Amniotic epithelial cell (primary cell): ENCODE measurements around the gene CELSR1.

Experiments used
- DNase-seq: peaks from one replicate; pipeline ENCODE4 v3.0.0-alpha.2; 2010; ENCODE audit warnings: low read depth

Gene CELSR1, protein sequence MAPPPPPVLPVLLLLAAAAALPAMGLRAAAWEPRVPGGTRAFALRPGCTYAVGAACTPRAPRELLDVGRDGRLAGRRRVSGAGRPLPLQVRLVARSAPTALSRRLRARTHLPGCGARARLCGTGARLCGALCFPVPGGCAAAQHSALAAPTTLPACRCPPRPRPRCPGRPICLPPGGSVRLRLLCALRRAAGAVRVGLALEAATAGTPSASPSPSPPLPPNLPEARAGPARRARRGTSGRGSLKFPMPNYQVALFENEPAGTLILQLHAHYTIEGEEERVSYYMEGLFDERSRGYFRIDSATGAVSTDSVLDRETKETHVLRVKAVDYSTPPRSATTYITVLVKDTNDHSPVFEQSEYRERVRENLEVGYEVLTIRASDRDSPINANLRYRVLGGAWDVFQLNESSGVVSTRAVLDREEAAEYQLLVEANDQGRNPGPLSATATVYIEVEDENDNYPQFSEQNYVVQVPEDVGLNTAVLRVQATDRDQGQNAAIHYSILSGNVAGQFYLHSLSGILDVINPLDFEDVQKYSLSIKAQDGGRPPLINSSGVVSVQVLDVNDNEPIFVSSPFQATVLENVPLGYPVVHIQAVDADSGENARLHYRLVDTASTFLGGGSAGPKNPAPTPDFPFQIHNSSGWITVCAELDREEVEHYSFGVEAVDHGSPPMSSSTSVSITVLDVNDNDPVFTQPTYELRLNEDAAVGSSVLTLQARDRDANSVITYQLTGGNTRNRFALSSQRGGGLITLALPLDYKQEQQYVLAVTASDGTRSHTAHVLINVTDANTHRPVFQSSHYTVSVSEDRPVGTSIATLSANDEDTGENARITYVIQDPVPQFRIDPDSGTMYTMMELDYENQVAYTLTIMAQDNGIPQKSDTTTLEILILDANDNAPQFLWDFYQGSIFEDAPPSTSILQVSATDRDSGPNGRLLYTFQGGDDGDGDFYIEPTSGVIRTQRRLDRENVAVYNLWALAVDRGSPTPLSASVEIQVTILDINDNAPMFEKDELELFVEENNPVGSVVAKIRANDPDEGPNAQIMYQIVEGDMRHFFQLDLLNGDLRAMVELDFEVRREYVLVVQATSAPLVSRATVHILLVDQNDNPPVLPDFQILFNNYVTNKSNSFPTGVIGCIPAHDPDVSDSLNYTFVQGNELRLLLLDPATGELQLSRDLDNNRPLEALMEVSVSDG (N-terminal part only)

GRCh38 chr22:46537225-46537945 lies at the start of gene CELSR1:
CELSR1 (minus strand) TSS chr22:46537620; CDS start chr22:46537170, 450 bp downstream.
- peak; percentile 6 for DNase-seq

- DNase-seq: no peak
These were observed 49.6 kb upstream of the CELSR1 start for GRCh38 chr22:46587061-46587460.

- no peak for DNase-seq
These were observed 49.2 kb upstream of the CELSR1 start for GRCh38 chr22:46586531-46587011.

DNA sequence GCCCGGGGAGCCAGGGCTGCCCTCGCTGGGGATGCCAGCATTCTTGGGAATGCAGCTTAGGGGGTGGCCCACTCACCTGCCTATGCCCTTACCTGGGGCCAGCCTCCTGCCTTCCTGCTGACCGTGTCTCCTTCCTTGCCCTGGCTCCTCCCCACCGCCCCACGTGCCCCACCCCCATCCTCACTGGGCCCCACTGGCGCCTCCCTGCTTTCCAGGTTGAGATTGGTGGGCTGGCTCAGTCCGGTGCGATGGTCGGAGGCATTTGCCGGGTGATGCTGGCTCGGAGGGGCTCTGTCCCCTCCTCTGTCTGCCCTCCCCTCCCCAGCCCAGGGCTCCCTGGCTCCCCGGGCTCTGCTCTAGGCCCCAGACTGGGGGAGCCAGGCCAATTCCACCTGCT lies 48.7 kb upstream of the CELSR1 start:
- no peak for DNase-seq

DNA sequence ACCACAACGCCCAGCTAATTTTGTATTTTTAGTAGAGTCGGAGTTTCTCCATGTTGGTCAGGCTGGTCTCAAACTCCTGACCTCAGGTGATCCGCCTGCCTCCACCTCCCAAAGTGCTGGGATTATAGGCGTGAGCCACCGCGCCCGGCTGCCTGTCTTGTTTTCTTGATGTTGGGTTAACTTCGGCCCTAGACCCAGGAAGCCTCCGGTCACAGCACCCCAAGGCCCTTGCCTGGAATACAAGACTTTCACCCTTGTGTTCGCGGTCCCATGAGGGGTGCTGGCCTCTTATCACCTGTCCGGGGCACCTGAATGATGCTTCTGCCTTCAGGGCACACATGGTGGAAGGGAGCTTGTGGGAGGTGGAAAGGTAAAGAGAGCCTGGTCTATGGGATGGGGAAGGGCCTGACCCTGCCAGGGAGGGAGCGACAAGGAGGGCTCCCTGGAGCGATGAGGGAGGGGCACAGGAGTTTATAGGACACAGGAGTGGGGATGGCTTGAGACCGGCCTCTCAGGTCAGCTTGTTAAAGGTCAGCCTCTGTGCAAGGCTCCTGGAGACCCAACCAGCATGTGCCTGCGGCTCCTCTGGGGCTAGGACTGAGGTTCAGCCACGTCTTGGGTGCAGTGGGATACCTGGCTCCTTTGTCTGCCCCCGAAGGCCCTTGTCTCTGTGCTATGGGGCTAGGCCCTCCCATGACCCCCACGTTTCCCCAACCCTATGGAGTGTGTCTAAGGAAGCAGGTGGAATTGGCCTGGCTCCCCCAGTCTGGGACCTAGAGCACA lies 48.1 kb upstream of the CELSR1 start:
- DNase-seq: no peak

DNA sequence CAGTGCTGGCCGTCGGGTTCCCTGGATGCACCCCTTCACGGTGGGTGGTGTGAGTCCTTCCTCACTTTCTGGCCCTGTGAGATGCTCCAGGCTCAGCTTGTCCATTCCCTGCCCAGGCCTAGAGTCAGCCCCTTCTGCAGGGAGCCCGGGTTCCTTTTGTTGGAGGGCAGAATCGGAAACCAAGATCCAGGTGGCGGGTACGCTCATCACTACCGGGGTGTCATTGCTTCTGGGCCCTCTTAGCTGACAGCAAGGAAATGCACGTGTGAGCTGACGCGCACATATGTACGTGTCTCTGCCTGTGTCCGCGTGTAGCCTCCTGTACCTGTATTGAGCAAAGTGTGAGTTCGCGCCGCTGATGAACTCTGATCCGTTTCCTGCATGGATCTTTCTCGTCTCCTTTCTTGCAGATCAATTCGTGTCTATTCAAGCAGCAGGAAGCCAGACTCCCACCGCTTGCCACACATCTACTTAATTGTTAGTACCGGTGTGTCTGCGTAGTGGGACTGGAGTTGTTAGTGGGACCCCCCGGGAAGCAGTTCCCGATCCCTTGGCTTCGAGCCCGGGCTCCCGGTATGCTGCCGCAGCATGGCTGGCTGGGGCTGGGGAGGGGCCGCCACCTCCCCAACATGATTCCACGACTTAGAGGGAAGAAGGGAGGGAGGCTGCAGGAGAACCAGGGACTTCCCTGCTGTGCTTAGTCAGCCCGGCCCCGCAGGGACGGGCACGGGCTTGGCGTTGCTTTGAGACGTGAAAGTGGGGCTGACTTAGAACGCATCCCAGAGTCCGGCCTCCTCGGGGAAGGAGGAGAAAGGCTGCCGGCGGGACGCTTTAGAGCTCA lies 46.9 kb upstream of the CELSR1 start:
- peak; percentile 35 for DNase-seq

GRCh38 chr22:46583571-46583970 lies 46.2 kb upstream of the CELSR1 start:
- no peak for DNase-seq

- no peak for DNase-seq
These were observed 45.0 kb upstream of the CELSR1 start for GRCh38 chr22:46582281-46582933.

- no peak for DNase-seq
These were observed 44.3 kb upstream of the CELSR1 start for GRCh38 chr22:46581538-46582244.

DNA sequence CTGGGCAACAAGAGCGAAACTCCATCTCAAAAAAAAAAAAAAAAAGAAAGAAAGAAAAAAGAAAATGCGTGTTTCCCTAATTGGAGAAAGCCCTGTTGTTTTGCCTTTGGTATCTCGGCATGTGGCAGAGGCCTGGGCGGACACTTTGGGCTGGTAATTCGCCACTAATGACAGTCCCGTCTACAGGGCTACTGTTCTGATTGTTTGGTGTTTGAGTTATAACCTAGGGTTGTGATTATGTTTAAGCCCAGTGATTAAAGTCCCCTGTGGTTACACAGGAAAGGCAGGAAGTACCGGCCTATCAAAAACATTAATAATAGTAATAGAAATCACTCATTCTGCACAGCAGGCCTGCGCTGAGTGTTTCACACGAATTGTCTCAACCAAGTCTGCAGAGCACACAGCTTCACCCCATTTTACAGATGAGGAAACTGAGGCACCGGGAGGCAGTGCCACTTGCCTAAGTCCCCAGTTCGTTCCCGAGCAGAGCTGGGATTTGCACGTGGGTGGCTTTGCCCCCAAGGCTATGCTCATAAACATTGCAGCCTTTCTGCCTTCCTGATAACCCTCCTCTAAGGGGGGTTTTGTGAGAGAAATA lies 43.6 kb upstream of the CELSR1 start:
- no peak for DNase-seq

GRCh38 chr22:46579751-46580449 lies 42.5 kb upstream of the CELSR1 start:
- DNase-seq: no peak

DNA sequence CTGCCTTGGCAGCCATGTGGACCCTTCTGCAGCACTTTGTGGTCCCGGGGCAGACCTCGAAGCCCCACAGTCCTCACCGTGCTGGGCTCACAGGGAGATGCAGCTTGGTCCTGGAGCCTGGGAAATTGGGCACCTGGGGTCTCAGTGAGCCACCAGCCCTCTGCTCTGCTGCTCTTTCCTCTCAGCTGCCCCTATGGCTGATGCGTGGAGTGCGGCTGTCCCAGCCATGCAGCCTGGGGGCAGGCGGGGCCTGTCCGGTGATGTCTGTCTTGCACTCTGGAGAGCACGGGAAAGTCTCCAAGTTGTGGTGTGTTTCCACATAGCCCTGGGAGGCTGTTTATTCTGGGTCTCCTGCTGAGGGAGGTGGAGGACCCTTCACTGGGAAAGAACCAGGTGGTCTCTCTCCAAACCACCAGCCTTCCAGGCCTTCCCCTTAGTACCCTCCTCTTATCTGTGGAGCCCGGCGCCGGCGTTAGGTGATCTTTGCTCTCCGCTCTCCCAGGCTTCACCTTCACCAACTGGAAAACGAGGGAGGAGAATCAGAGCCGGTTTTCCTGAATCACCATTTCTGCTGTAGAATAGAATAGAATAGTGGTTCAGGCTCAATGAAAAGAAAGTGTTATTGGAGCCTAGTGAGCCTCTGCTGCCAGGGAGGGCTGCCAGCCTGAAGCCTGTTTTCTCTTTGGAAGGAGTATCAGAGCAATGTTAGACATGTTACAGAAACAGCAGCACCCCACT lies 41.6 kb upstream of the CELSR1 start:
- DNase-seq: peak; percentile 35

GRCh38 chr22:46578251-46578823 lies 40.9 kb upstream of the CELSR1 start:
- no peak for DNase-seq

DNA sequence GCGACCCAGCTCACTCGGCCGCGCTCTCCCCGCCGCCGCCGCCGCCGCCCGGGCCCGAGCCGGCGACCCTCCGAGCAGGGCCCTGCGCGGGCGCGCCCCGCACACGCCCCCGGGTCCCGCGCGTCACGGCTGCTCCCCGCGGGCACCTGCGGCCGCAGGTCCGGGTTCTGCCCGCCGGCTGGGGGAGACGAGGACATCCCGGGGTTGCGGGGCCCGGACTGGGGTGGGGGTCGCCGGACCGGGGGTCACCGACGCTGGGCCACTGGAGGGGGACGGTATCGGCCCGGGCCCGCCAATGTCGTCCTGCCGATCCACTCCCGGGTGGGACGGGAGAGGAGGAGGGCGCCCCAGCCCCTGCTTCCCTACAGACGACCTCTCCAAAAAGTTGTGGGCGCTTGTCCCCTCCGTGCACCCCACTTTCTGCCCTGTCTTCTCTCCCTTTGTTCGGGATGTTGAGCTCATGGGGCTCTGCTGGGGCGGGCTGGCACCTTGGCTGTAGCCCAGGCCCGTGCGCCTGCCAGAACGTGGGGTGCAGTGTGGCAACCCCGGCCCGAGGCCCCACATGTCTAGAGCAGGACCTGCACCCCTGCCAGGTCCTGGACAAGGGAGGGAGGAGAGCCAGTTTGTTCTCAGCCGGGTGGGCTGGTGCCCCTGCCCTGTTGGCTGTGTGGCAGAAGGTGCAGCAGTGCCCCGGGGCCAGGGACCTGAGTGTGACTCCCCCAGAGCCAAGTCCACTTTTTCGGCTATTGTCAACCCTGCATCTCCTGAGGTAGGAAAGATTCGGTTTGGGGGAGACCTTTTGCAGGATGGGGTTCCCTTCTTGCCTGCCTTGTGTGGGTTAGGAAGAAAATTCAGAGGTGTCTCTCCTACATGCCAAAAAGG lies 40.2 kb upstream of the CELSR1 start:
- DNase-seq: no peak

- DNase-seq: peak; percentile 36
These were observed 39.3 kb upstream of the CELSR1 start for GRCh38 chr22:46576556-46577367.
